Measurements from ENCODE around the gene POLR2F.

The POLR2F gene

GRCh38 chr22:38009000-38009806 is 55.7 kb downstream of the POLR2F start:
- no peak for FAIRE-seq

DNA sequence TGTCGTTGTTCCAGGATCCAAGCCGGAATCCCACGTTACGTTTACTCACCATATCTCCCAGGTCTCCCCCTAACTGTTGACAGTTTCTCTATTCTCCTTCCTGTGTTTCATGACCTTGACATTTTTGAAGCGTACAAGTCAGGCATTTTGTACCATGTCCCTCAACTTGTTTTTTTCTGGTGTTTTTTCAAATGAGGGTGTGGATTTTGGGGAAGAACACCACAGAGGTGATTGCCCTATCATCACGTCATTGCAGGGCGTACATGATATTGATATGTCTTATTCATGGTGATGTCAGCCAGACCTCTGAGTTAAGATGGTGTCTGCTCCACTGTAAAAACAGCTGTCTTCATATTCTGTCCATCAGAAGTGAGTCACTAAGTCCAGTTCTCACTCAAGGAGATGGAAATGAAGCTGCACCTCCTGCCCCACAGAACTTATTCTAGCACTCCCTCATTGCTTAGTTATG is 59.1 kb downstream of the POLR2F start:
- no peak for FAIRE-seq

GRCh38 chr22:38014083-38014482 is 60.6 kb downstream of the POLR2F start:
- FAIRE-seq: no peak

DNA sequence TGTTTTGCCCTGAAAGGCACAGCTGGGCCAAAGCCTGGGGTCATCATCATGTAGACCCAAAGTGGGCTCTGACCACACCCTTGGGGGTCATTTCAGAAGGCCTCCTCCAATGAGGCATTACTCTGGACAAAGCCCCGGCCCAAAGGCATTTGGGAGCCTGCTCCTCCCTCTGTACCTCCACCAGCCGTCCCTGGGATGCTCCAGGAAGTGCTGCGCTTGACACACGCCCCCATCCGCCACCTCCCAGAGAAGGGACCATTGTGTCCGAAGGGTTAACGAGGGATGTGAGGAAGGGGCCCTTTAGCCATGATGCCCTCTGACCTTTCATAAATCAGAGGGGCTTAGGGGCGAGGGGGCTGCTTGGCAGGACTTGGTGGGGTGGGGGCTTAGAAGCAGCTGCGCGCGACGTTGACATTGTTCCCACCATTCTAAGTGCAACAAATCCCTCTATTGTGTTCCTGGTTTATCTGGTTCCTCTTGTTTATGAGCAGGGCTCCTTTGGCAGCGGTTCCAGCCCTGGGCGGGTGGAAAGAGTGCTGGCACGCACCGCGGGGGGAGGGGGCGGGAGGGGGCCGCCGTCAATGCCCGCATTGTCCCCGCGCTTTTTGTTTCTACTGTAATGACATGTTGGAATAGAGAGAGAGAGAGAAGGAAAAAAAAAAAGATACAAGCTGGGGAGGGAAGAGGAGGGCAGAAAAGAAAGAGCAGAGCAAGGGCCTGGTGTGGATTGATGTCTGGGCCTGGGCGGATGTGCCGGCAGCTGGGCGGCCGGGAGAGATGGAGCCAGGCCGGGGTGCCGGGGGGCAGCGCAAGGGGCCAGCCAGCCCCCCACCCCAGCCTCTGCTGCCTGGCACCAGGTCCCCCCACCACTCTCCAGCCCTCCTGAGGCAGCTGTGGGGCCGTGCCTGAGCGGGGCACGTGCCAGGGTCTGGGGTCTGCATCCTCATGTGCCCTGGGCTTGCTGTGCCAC is 63.0 kb downstream of the POLR2F start:
- FAIRE-seq: no peak

GRCh38 chr22:38017272-38017920 is 63.9 kb downstream of the POLR2F start:
- FAIRE-seq: no peak

GRCh38 chr22:38017939-38018885 is 64.7 kb downstream of the POLR2F start:
- FAIRE-seq: no peak
